Ascending aorta (tissue), 2 donors: ENCODE data around the gene PTPRN2. TPM values are rescaled to one million over a fixed set of nuclear protein-coding genes. Genes with fewer than 3 reads are reported as not detected.

Experiments
- DNase-seq, 2 donors: peaks; one replicate each; pipeline ENCODE4 v3.0.0-alpha.2; 2019; ENCODE audit warnings: low spot score in 2 of 2
- H3K27ac ChIP-seq, 2 donors: fragments of 200-600 bp; sonication (generic); one replicate each; pipeline ENCODE4 v1.5.1; 2016 to 2017; ENCODE audit warnings: mild to moderate bottlenecking in 1 of 2
- H3K27me3 ChIP-seq: fragments of 200-600 bp; sonication (generic); one replicate; pipeline ENCODE4 v1.5.1; 2017
- H3K36me3 ChIP-seq, 2 donors: fragments of 200-600 bp; sonication (generic); one replicate each; pipeline ENCODE4 v1.5.1; 2016
- H3K4me1 ChIP-seq, 2 donors: fragments of 200-600 bp; sonication (generic); one replicate each; pipeline ENCODE4 v1.5.1; 2016 to 2017; ENCODE audit warnings: mild to moderate bottlenecking in 1 of 2
- H3K4me3 ChIP-seq, 2 donors: fragments of 200-600 bp; sonication (generic); one replicate each; pipeline ENCODE4 v1.5.1; 2016 to 2017; ENCODE audit warnings: mild to moderate bottlenecking in 1 of 2
- H3K9me3 ChIP-seq, 2 donors: fragments of 200-600 bp; sonication (generic); one replicate each; pipeline ENCODE4 v1.5.1; 2016
- CTCF ChIP-seq, 3 experiments: fragments of 200-600 bp in 2 of 3; fragments of 450-650 bp in 1 of 3; sonication (generic) in 2 of 3; IDR thresholded peaks; one replicate each; pipeline ENCODE4 v1.5.1; 2016 to 2019; ENCODE audit warnings: antibody characterized with exemption in 3 of 3, mild to moderate bottlenecking in 1 of 3, moderate library complexity in 1 of 3
- intact Hi-C: fragments of 100-400 bp; cut with DNase I; formaldehyde crosslinking; loops from one replicate; pipeline ENCODE4 v1.15.1; 2023
- total RNA-seq: library from RNA; depleted of rRNA; stranded (reverse); fragments of >200 nt; gene quantifications from one replicate; pipeline ENCODE4 v1.1.0, GENCODE V29; 2016

The PTPRN2 gene
- total RNA-seq, 1 donor from 2014 or later: 7.3 TPM

GRCh38 chr7:158289231-158289630, 298.4 kb downstream of the PTPRN2 start:
- TF ChIP-seq CTCF (IDR thresholded peaks at IDR 0.05): no peak
- no peak for DNase-seq
- no peak overlapping the region for H3K27ac ChIP-seq
- H3K4me1 ChIP-seq: no peaks in the 10 kb centered on the region
- intact Hi-C loops: no loop called here
- H3K9me3 ChIP-seq: peaks cover 8 to 25% of the 10 kb centered on the region in 2 donors
- H3K36me3 ChIP-seq: no peaks in the 10 kb centered on the region
- H3K4me3 ChIP-seq: no peak overlapping the region
- no peaks in the 10 kb centered on the region for H3K27me3 ChIP-seq

DNA sequence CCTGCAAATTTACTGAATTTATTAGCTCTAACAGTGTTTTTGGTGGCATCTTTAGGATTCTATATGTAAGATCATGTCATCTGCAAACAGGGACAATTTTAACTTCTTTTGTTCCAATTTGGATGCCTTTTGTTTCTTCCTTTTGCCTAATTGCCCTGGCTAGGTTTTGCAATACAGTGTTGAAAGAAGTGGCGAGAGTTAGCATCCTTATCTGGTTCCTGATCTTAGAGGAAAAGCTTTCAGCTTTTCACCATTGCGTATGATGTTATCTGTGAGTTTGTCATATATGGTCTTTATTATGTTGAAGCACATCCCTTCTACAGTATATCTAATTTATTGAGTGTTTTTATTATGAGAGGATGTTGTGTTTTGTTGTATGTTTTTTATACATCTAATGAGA, 301.4 kb downstream of the PTPRN2 start:
- intact Hi-C loops: no loop called here
- no peak for DNase-seq
- TF ChIP-seq CTCF (IDR thresholded peaks at IDR 0.05): no peak
- Histone ChIP-seq H3K4me1 (no peaks in the 10 kb centered on the region), H3K36me3 (no peaks in the 10 kb centered on the region), H3K27ac (no peak overlapping the region), H3K4me3 (no peak overlapping the region), H3K27me3 (no peaks in the 10 kb centered on the region), H3K9me3 (peaks cover 8 to 25% of the 10 kb centered on the region in 2 donors)

DNA sequence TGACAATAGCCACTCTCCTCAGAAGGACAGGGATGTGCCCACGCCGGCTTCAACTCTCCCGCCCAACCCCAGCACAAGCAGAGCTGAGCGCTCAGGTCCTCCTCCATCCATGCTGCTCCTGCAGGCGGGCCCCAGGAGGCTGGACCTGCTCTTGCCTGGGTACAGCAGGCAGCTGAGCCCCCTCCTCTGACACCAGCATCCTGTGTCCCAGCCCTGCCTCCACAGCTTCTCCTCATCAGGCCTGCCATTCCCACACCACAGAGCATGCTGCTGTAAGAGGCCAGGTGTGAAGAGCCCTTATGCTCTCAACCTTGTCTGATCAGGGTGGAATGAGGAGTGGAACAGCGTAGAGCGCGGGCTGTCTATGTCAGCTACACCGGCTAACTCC, 302.2 kb downstream of the PTPRN2 start:
- no peak for TF ChIP-seq CTCF (IDR thresholded peaks at IDR 0.05)
- no peak for DNase-seq
- intact Hi-C loops: no loop called here

GRCh38 chr7:158284617-158285382, 302.8 kb downstream of the PTPRN2 start:
- intact Hi-C loops: no loop called here
- peaks cover 8 to 23% of the 10 kb centered on the region in 2 donors for H3K9me3 ChIP-seq

More for the DNA sequence above, 302.2 kb downstream of the PTPRN2 start:
- H3K4me1 ChIP-seq: no peaks in the 10 kb centered on the region
- no peak overlapping the region for H3K27ac ChIP-seq
- H3K36me3 ChIP-seq: no peaks in the 10 kb centered on the region
- H3K4me3 ChIP-seq: no peak overlapping the region
- H3K27me3 ChIP-seq: no peaks in the 10 kb centered on the region
- H3K9me3 ChIP-seq: peaks cover 8 to 25% of the 10 kb centered on the region in 2 donors

DNA sequence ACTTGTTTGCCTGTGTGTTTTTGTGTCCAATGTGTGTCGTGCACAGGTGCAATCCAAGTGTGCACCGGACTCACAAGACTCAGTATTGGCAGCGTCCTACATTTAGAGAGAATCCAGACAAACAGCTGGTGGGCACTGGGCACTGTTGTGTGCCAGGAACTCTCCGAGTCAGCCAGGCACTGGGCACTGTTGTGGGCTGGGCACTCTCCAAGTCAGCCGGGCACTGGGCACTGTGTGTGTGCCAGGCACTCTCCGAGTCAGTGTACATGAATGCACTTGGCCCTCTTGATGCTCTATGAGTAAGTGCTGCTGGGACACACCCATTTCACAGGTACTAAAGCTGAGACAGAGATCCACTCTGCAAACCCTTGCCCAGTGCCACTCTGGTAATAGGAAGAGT, 303.5 kb downstream of the PTPRN2 start:
- intact Hi-C loops: no loop called here
- TF ChIP-seq CTCF (IDR thresholded peaks at IDR 0.05): no peak
- no peak for DNase-seq

More at GRCh38 chr7:158284617-158285382, 302.8 kb downstream of the PTPRN2 start:
- no peak for DNase-seq
- TF ChIP-seq CTCF (IDR thresholded peaks at IDR 0.05): no peak
- Histone ChIP-seq H3K27ac (no peak overlapping the region), H3K27me3 (no peaks in the 10 kb centered on the region), H3K4me3 (no peak overlapping the region), H3K36me3 (no peaks in the 10 kb centered on the region), H3K4me1 (no peaks in the 10 kb centered on the region)

More for the DNA sequence above, 303.5 kb downstream of the PTPRN2 start:
- Histone ChIP-seq H3K27me3 (no peaks in the 10 kb centered on the region), H3K27ac (no peak overlapping the region), H3K4me3 (no peak overlapping the region), H3K4me1 (no peaks in the 10 kb centered on the region), H3K9me3 (peaks cover 1 to 16% of the 10 kb centered on the region in 2 donors), H3K36me3 (no peaks in the 10 kb centered on the region)
